Endothelial cell (in vitro differentiated cells): Measurements from ENCODE around the gene WDR6. TPM values are rescaled to one million over a fixed set of nuclear protein-coding genes. Genes with fewer than 3 reads are reported as not detected.
A peak's percentile ranks its signal among the peaks of the same experiment; 100 is the strongest.
"Not testable (repeated sequence)": the region's sequence is repeated elsewhere in the genome, so short reads cannot be mapped to it uniquely, and the experiment has no call there.

ENCODE experiments used
- DNase-seq: peaks from one replicate; pipeline ENCODE4 v3.0.0; 2021; ENCODE audit warnings: low spot score
- H3K27ac Mint-ChIP-seq: one replicate; pipeline ENCODE4 v1.8.0; 2021; ENCODE audit warnings: mixed read lengths, inconsistent platforms; ENCODE audit not compliant: unreplicated experiment
- H3K27me3 Mint-ChIP-seq: one replicate; pipeline ENCODE4 v1.8.0; 2021; ENCODE audit warnings: mild to moderate bottlenecking, moderate library complexity, mixed read lengths, inconsistent platforms; ENCODE audit not compliant: unreplicated experiment
- H3K36me3 Mint-ChIP-seq: one replicate; pipeline ENCODE4 v1.8.0; 2021; ENCODE audit warnings: mild to moderate bottlenecking, low read depth, mixed read lengths, inconsistent platforms; ENCODE audit not compliant: unreplicated experiment
- H3K4me1 Mint-ChIP-seq: one replicate; pipeline ENCODE4 v1.8.0; 2021; ENCODE audit warnings: mild to moderate bottlenecking, mixed read lengths, inconsistent platforms; ENCODE audit not compliant: unreplicated experiment
- H3K4me3 Mint-ChIP-seq: one replicate; pipeline ENCODE4 v1.8.0; 2021; ENCODE audit warnings: mild to moderate bottlenecking, mixed read lengths, inconsistent platforms; ENCODE audit not compliant: unreplicated experiment
- H3K9me3 Mint-ChIP-seq: one replicate; pipeline ENCODE4 v1.8.0; 2021; ENCODE audit warnings: mixed read lengths, inconsistent platforms; ENCODE audit not compliant: unreplicated experiment
- total RNA-seq: library from RNA; stranded (reverse); fragmentation: NEBNext Ultra II Directional; extraction: Animal tissue kit (Norgen Biotek cat#: 25700); gene quantifications from one replicate; pipeline ENCODE4 v1.2.1, GENCODE V29; 2021; ENCODE audit not compliant: unreplicated experiment
- TF ChIP-seq, protein P1 (sequence below): fragments of 200-600 bp; sonication (generic); IDR thresholded peaks from one replicate; pipeline ENCODE4 v1.5.0; 2021; ENCODE audit warnings: antibody characterized with exemption; ENCODE audit not compliant: unreplicated experiment

Gene WDR6
- total RNA-seq, 1 donor from 2014 or later = 148 TPM

DNA sequence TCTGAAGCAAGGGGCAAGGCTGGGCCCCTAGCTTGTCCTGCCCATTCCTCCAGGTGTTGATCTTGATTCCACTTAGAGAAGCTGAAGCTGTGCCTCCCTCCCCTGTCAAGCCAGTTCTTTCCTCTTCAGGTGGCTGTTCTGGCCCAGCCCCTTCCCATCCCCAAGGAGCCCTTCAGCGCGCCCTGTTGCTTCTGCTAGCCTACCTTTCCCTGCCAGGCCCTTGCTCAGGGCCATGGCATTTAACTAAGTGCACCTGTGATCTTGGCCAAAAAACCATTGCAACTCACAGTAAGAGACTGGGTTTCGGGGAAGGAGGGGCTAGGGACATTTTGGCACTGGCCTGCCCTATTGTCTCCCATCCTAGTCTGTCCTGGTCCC lies 1.9 kb upstream of the WDR6 start:
- Mint-ChIP-seq H3K4me3 (no peak overlapping the region), H3K4me1 (peaks cover 15% of the 10 kb centered on the region), H3K9me3 (no peaks in the 10 kb centered on the region), H3K27me3 (peaks cover 8% of the 10 kb centered on the region), H3K27ac (no peak overlapping the region), H3K36me3 (peaks cover 4% of the 10 kb centered on the region)
- TF ChIP-seq, protein P1, sequence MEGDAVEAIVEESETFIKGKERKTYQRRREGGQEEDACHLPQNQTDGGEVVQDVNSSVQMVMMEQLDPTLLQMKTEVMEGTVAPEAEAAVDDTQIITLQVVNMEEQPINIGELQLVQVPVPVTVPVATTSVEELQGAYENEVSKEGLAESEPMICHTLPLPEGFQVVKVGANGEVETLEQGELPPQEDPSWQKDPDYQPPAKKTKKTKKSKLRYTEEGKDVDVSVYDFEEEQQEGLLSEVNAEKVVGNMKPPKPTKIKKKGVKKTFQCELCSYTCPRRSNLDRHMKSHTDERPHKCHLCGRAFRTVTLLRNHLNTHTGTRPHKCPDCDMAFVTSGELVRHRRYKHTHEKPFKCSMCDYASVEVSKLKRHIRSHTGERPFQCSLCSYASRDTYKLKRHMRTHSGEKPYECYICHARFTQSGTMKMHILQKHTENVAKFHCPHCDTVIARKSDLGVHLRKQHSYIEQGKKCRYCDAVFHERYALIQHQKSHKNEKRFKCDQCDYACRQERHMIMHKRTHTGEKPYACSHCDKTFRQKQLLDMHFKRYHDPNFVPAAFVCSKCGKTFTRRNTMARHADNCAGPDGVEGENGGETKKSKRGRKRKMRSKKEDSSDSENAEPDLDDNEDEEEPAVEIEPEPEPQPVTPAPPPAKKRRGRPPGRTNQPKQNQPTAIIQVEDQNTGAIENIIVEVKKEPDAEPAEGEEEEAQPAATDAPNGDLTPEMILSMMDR = no peak
- no peak for DNase-seq

DNA sequence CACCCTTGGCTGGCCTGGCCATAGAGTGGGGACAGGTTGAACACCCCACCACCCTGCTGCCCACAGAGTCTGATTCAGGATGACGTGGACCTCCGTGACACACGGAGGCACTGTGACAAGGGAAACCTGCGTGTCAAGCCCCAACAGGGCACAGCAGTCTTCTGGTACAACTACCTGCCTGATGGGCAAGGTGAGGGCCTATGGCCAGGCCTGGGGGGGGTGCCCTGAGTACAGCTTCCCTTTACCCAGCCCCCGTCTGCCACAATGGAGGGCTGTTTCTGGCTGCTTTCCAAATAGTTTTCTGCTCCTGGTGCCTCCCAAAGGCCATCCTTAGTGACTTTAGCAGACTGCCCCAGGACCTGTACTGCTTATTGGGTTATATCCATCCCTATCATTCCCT lies 1.2 kb upstream of the WDR6 start:
- H3K27me3 Mint-ChIP-seq = peaks cover 7% of the 10 kb centered on the region
- peaks cover 15% of the 10 kb centered on the region for H3K4me1 Mint-ChIP-seq
- no peak overlapping the region for H3K27ac Mint-ChIP-seq
- TF ChIP-seq, protein P1 = no peak
- peak overlapping the region; percentile 98 for H3K4me3 Mint-ChIP-seq
- no peaks in the 10 kb centered on the region for H3K9me3 Mint-ChIP-seq
- peaks cover 4% of the 10 kb centered on the region for H3K36me3 Mint-ChIP-seq
- no peak for DNase-seq

DNA sequence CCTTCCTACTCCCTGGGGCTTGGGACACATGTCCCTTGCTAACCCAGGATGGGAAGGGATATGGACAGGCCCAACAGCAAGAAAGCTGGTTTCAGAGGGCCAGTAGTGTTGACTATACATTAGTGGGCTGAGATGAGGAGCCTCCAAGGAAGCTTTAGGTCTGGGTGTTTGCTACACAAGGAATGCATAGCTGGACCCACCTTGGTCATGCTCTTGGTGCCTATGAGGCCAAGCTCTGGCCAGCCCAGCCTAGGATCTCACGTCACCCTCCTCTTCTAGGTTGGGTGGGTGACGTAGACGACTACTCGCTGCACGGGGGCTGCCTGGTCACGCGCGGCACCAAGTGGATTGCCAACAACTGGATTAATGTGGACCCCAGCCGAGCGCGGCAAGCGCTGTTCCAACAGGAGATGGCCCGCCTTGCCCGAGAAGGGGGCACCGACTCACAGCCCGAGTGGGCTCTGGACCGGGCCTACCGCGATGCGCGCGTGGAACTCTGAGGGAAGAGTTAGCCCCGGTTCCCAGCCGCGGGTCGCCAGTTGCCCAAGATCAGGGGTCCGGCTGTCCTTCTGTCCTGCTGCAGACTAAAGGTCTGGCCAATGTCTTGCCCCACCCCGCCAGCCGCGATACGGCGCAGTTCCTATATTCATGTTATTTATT lies 653 bp upstream of the WDR6 start:
- Mint-ChIP-seq H3K27ac (peak overlapping the region; percentile 72), H3K4me3 (peak overlapping the region; percentile 98), H3K9me3 (no peaks in the 10 kb centered on the region), H3K27me3 (peaks cover 7% of the 10 kb centered on the region), H3K4me1 (peaks cover 15% of the 10 kb centered on the region), H3K36me3 (peaks cover 8% of the 10 kb centered on the region)
- TF ChIP-seq, protein P1 = no peak
- no peak for DNase-seq

DNA sequence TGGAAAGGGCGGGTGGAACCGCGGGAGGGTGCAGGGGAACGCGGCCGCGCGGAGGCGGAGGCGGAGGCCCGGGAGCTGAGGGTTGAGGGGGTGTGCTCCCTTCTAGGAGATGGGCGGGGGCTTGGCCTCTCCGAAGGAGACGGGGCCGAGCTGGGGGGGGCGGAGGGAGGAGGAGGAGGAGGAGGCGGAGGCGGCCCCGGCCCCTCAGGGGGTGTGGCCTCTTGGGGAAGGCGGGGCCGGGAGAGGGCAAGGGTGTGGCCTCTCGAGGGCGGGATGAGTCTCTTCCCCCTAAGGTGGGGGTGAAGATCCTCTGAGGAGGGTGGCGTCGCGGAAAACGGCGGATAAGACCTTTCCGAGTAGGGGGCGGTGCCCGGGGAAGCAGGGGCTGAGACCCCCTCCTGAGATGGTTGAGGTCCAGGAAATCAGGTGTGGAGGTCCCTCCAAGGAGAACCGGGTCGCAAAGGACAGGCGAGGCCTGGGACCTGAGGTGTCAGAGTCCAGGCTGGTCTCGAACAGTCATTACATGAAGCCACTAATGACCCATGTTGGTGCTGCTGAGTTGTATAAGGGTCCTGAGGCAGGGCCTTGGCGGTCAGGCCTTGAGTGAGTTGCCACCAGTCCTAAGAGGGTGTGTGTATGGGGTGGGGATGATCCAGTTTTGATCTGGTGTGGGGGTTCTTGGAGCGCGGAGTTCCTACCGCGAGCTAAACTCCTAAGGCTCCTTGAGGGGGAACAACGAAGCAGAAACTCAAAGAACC lies 759 bp downstream of the WDR6 start:
- TF ChIP-seq, protein P1 = no peak
- peak; percentile 83 for DNase-seq
- H3K4me3 Mint-ChIP-seq = peak overlapping the region; percentile 98

DNA sequence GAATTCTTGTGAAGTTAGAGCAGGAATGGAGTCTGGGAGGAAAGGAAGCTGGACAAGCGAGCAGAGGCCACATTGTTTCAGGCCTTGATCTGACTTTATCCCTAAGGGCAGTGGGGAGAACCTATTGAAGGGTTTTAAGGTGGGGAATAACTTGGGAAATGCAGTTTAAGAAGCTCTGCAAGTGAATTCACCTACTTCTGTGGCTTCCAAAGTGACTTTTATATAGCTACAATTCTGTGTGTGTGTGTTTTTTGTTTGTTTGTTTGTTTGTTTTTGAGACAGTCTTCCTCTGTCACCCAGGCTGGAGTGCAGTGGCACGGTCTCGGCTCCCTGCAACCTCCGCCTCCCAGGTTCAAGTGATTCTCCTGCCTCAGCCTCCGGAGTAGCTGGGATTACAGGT lies 1.4 kb downstream of the WDR6 start:
- not testable (repeated sequence) for H3K27ac Mint-ChIP-seq, DNase-seq, H3K27me3 Mint-ChIP-seq, H3K9me3 Mint-ChIP-seq
- Mint-ChIP-seq H3K4me3 (peak overlapping the region; percentile 98), H3K36me3 (peaks cover 10% of the 10 kb centered on the region), H3K4me1 (peaks cover 15% of the 10 kb centered on the region)

More for the DNA sequence above, 759 bp downstream of the WDR6 start:
- Mint-ChIP-seq H3K27me3 (peaks cover 8% of the 10 kb centered on the region), H3K36me3 (peaks cover 10% of the 10 kb centered on the region), H3K9me3 (no peaks in the 10 kb centered on the region), H3K27ac (peak overlapping the region; percentile 87), H3K4me1 (peaks cover 15% of the 10 kb centered on the region)
